Umbilical cord (tissue), 2 donors: ENCODE measurements around the gene AJAP1. TPM values are rescaled to one million over a fixed set of nuclear protein-coding genes. Genes with fewer than 3 reads are reported as not detected.
A peak's percentile ranks its signal among the peaks of the same experiment; 100 is the strongest.

Experiments used
- DNase-seq: peaks from one replicate; pipeline ENCODE4 v3.0.0-alpha.2; 2015; ENCODE audit warnings: low spot score
- total RNA-seq: library from RNA; depleted of rRNA; stranded (reverse); fragments of >200 nt; gene quantifications from one replicate; pipeline ENCODE4 v1.2.3, GENCODE V29; 2014; ENCODE audit warnings: low replicate concordance; ENCODE audit not compliant: insufficient read depth

The AJAP1 gene
- total RNA-seq, 1 donor from 2014 or later: 0.96 TPM

GRCh38 chr1:4730078-4730477, 75.7 kb downstream of the AJAP1 start:
- DNase-seq: no peak

GRCh38 chr1:4733446-4734177, 79.2 kb downstream of the AJAP1 start:
- DNase-seq: no peak

GRCh38 chr1:4734219-4734618, 79.8 kb downstream of the AJAP1 start:
- no peak for DNase-seq

GRCh38 chr1:4734791-4735190, 80.4 kb downstream of the AJAP1 start:
- DNase-seq: no peak

- no peak for DNase-seq
These were observed 81.8 kb downstream of the AJAP1 start for GRCh38 chr1:4736254-4736653.

GRCh38 chr1:4741876-4742423, 87.5 kb downstream of the AJAP1 start:
- DNase-seq: no peak

- DNase-seq: no peak
These were observed 89.8 kb downstream of the AJAP1 start for GRCh38 chr1:4743978-4744750.

GRCh38 chr1:4745560-4745959, 91.2 kb downstream of the AJAP1 start:
- no peak for DNase-seq

GRCh38 chr1:4749406-4749805, 95.0 kb downstream of the AJAP1 start:
- DNase-seq: no peak

GRCh38 chr1:4750177-4750576, 95.8 kb downstream of the AJAP1 start:
- DNase-seq: no peak

- no peak for DNase-seq
These were observed 97.7 kb downstream of the AJAP1 start for GRCh38 chr1:4752059-4752458.

- no peak for DNase-seq
These were observed 100.4 kb downstream of the AJAP1 start for GRCh38 chr1:4754816-4755215.

- DNase-seq: peak; percentile 43
These were observed 101.0 kb downstream of the AJAP1 start for GRCh38 chr1:4755301-4755845.

- DNase-seq: no peak
These were observed 101.6 kb downstream of the AJAP1 start for GRCh38 chr1:4755864-4756504.

- DNase-seq: no peak
These were observed 102.6 kb downstream of the AJAP1 start for GRCh38 chr1:4756851-4757580.

GRCh38 chr1:4759671-4760070, 105.3 kb downstream of the AJAP1 start:
- DNase-seq: no peak

- DNase-seq: no peak
These were observed 105.7 kb downstream of the AJAP1 start for GRCh38 chr1:4760088-4760487.

GRCh38 chr1:4761324-4761723, 106.9 kb downstream of the AJAP1 start:
- no peak for DNase-seq

- no peak for DNase-seq
These were observed 107.7 kb downstream of the AJAP1 start for GRCh38 chr1:4762146-4762545.

- DNase-seq: no peak
These were observed 112.9 kb downstream of the AJAP1 start for GRCh38 chr1:4767308-4767707.

GRCh38 chr1:4768553-4768952, 114.1 kb downstream of the AJAP1 start:
- no peak for DNase-seq
